ENCODE results near the gene CTAGE6.
"Not testable (repeated sequence)": the region's sequence is repeated elsewhere in the genome, so short reads cannot be mapped to it uniquely, and the experiment has no call there.

The CTAGE6 gene

DNA sequence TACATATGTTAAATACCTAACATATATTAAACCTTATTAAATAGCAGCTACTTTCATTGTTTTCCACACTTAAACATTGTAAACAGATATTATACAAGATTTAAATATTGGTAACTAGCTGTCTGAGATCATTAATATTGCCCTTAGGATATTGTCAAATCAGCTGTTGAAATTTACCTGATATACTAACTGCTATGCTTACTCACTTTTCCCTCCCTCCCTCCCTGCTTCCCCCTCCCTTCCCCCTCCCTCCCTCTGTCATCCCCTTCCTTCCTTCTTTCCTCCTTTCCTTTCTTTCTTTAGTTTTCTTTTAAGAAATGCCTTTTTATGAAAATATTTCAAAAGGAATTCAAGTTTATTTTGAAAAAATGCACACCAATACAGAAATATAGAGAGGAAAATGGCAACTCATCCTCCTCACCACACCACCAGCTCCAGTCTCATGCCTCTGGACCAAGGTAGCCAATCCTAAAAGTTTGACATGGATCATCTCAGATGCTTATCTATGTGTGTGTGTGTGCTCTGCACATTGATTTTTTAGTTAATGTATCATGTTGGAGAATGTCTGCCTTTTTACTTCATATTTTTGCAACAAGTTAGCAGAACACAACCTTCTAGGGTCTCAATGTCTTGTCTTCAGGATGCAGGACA is 41.8 kb downstream of the CTAGE6 start:
- not testable (repeated sequence) for DNase-seq (ENCODE audit: low read depth)

DNA sequence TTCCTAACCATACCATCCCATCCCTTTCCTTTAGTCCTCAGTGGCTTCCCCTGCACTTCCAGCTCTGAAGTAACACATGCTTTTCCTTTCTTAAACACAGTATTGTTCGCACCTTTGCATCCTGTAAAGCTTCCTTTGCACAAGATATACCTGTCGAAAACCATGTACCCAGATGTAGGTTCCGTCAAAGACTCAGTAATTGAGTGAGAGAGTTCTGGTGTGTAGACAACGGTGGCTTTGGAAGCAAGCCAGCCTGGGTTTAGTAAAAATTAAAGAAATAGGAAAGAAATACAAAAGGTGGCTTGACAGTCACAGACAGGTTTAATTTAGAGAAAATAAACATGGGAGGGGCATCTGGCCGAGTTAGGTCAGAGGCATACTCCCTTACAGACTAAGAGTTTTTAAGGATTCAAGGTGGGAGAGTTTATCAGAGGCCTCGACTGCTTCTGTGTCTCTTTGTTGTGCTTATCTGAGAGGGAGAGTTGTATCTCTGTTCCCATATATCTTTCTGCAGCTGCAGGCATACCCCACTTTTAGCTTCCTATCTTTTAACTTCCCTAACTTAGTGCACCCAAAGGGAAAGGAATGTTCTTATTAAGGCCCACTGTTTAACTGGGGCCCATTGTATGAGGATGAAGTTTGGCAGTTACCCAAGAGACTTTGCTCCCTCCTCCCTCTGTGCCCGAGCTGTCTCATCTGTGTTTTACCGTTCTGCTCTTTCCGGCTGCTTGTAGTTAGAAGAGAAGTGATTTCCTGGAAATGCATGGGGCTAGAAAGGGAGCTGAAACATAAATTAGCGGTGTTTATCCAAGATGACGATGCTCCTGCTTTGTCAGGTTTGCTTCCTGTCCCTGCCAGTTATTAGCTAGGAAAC is 42.7 kb downstream of the CTAGE6 start:
- not testable (repeated sequence) for DNase-seq (ENCODE audit: low read depth)

DNA sequence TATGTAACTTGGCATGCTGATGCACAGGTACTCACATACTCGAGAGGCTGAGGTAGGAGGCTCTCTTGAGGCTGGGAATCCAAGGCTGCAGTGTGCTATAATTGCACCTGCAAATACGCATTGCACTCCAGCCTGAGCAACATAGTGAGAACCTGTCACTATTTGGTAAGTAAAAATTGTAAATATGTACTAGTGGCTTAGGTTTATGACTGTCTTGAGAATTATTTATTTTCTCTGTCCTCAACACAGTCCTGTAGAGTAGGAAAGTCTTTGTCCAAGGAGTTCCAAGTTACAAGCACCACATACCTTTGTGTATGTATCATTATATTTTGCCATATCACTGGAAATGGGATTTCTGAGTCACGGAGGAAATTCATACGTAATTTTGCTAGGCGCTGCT is 45.1 kb downstream of the CTAGE6 start:
- DNase-seq (ENCODE audit: low read depth) = not testable (repeated sequence)

DNA sequence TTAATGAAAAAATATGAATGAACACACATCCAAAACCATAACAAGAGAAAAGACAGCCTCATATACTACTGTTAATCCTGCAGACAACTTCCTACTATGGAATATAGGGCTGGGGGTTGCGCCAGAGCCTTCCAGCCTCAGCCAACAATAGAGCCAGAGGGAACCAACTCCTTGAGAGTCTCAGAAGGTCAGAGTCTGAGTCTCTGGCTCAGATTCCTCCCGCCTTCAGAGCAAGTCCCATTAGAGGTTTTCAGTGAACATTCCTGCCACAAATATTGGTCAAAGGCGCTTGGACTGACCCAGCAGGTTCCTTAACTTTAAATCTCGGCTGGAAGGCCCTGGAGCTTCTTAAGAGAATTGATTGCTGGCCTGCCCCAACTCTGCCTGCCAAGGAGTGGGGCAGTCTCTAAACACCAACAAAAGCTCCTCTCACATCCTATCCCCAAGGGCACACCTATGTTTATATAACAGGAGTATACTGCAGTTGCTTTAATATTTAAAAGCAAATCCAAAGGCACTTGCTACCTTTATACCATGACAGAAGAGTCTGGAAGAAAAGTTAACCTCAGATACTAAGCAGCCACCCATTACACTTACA is 45.7 kb downstream of the CTAGE6 start:
- not testable (repeated sequence) for DNase-seq (ENCODE audit: low read depth)

DNA sequence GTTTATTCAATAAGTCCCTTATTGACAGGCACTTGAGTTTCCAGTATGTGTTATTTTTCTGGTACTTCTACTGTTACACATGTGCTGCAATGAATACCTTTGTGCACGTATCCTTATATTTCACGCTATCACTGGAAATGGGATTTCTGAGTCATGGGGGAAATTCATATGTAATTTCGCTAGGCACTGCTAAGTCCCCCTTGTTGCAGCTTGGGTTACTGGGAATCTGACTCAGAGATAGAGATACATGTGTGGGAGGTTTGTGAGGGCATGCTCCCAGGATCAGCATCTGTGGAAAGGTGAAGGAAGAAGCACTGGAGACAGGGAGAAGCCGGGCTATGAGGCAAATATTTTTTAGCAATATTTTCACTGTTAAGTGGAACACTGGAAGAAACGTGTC is 47.6 kb downstream of the CTAGE6 start:
- DNase-seq (ENCODE audit: low read depth) = not testable (repeated sequence)

Measured in HS-5 (cell line).